Left lobe of liver (tissue), 2 donors: ENCODE data around the gene DEPP1. TPM values are rescaled to one million over a fixed set of nuclear protein-coding genes. Genes with fewer than 3 reads are reported as not detected.

ENCODE experiments used
- ATAC-seq: fragments of 200-7000 bp; cut with Tn5 transposase; one replicate; pipeline ENCODE4 v1.9.1; 2020; ENCODE audit warnings: mild to moderate bottlenecking, moderate library complexity
- DNase-seq: peaks from one replicate; pipeline ENCODE4 v3.0.0-alpha.2; 2020; ENCODE audit warnings: low spot score
- total RNA-seq: library from RNA; stranded (reverse); gene quantifications from one replicate; pipeline ENCODE4 v1.2.1, GENCODE V29; 2021
- donor health status: DM: no; HTN: no; CAD: no; lungs with moderate emphysema.
- donor health status: DM: no; HTN: yes; CAD: no.

DEPP1 gene
- total RNA-seq, 1 donor from 2014 or later, result 6.8 TPM

DNA sequence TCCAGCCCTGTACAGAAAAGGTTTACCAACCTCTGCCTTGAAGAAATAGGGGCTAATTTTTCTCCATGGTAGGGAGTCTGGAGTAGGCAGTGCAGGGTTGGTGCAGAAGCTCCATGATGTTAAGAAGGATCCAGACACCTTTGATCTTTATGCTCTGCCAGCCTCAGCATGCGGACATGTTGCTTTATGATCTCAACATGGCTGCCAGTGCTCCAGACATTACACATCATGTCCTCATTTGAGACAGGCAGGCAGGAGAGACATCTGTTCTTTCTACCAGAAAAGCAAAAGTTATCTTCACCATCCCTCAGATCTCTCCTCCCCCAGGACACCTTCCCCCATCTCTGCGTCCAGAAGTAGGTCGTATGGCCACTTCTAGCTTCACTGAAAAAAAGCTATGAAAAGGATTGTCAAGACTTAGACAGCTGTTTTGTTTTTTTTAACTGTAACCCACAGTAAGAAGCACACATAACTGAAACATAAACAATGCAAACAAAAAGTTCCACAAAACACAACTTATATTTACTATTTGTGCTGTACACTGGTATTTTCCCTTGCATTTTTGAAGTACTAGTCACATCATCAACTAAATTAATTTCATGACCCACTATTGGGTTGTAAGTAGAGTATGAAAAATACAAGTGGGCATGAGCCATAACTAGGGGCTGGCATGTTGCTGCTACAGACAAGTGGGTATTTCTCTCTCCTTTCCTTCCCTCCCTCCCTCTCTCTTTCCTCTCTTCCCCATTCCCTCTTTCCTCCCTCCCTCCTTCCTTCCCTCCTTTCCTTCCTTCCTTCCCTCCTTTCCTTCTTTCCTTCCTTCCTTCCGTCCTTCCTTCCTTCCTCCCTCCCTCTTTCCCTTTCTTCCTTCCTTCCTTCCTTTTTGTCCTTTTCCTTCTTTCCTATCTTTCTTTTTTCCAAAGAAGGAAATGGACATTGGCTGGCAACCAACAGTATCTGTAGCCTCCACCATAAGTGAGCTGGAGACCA is 21.6 kb downstream of the DEPP1 start:
- DNase-seq (no peak), ATAC-seq (no peak)

DNA sequence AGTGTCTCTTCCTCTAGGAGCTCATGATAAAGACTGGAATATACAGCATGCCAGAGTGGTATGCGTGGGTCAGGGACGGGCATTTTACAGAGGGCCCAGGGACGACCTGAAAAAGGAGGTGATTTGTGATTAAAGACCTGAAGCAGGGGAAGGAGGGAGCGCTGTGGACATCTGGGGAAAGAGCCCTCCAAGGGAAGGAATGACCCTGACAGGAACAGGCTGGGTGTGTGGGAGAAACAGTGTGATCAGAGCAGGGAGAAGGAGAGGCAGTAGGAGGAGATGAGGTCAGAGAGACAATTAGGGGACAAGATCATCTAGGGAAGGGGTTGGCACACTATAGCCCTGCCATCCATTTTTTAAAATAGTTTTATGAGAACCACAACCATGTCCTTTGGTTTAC is 22.4 kb downstream of the DEPP1 start:
- DNase-seq (peak; percentile 33), ATAC-seq (no peak)

DNA sequence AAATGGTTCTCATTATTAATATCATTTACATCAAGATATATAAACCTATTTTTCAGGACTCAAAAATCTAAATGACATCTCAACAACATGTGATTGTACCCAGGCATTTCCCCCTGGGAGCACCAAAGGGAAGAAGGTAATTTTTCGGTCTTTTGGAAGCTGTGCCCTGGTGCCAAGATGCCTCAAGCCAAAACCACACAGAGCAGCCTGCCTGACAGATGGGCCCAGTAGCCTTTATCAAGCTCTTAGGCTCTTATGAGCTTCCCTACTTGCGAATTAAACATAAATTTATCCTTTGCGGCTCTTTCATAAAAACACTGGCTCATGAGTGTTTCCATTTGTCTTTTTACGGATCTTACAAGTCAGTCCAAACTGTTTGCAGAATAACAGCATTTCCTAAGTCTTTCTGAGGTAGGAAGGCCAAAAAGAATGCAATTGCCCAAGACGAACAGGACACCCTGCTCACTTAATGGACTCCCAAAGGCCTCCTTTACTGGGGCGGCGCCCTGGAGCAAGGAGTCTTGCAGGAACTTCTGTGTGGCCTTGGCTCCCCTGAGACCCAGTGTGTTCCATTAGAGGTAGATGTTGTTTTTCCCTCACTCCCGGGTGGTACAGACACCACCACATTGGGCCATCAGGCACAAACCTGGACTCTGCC is 23.1 kb downstream of the DEPP1 start:
- DNase-seq, result peak; percentile 34
- ATAC-seq, result no peak

DNA sequence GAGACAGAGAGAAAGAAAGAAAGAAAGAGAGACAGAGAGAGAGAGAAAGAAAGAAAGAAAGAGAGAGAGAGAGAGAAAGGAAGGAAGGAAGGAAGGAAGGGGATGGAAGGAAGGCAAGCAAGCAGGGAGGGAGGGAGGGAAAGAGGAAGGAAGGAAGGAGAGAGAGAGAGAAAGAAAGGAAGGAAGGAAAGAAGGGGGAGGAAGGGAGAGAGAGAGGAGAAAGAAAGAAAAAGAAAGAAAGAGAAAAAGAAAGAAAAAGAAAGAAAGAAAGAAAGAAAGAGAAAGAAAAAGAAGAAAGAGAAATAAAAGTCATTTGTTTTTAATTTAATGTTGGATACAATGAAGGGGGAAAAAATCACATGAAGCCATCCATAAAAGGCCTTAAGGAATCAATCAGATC is 23.6 kb downstream of the DEPP1 start:
- no peak for ATAC-seq
- DNase-seq, result no peak

DNA sequence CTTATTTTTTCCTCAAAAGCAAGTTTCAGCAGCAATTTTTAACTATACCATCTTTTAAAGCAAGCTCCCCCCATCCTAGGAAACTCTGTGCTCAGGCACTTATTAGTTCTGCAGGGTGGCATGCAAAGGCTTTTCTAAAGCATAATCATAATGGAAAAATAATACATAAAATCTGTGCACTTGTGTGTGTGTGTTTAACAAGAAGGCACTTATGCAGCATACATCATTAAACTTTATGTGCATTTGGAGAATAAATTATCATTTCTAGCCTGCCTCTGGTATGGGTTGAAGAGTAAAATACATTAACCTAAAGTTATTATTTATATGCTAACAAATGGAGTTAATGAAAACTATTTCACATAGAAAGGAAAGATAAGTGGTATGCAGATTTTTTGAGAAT is 24.6 kb downstream of the DEPP1 start:
- no peak for DNase-seq
- no peak for ATAC-seq

DNA sequence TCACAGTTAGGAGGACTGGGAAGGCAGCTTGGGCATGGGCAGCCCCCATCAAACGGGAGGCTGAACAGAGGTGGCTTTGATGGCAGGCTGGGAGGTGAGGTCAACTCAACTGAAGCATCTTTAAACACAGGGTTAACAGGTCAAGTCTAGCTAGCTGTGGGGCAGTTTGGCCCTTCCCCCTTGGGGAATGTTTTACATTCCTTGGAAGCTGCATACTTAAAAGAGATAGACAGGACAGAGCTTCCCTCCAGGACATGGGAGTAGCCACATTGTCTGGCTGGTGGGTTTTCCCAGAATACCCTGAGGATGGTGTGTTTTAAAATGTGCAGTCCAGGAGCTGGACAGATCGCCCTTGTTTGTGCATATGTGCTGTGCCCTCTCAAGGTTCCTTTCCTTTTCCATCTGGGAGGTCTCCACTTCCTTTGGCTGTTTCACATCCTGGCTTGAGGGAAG is 25.8 kb downstream of the DEPP1 start:
- ATAC-seq (no peak), DNase-seq (peak; percentile 26)

DNA sequence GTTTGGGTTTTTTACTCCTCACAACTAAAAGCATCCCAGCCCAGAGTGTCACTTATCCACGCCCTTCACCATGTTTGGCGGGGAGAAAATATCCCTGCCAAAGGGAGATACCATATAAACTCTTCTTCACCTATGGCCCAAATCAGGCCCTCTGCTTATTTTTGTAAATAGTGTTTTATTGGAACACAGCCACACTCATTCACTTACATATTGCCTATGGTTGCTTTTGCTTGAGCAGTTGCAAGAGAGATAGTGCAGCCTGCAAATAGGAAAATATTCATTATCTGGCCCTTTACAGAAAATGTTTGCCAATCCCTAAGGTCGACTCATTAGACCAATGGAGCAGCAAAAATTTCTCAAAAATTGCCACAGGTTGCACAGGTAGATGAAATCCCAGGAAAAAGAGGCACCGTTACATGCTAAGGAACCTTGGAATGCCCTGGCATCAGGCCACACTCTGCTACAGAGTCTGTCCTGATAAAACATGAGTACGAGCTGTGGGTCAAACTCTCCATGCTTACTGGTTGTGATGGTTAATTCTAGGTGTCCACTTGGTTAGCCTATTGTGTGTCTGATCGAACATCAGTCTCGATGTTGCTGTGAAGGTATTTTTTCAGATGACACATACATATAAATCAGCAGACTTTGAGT is 26.9 kb downstream of the DEPP1 start:
- no peak for DNase-seq
- ATAC-seq, result no peak

DNA sequence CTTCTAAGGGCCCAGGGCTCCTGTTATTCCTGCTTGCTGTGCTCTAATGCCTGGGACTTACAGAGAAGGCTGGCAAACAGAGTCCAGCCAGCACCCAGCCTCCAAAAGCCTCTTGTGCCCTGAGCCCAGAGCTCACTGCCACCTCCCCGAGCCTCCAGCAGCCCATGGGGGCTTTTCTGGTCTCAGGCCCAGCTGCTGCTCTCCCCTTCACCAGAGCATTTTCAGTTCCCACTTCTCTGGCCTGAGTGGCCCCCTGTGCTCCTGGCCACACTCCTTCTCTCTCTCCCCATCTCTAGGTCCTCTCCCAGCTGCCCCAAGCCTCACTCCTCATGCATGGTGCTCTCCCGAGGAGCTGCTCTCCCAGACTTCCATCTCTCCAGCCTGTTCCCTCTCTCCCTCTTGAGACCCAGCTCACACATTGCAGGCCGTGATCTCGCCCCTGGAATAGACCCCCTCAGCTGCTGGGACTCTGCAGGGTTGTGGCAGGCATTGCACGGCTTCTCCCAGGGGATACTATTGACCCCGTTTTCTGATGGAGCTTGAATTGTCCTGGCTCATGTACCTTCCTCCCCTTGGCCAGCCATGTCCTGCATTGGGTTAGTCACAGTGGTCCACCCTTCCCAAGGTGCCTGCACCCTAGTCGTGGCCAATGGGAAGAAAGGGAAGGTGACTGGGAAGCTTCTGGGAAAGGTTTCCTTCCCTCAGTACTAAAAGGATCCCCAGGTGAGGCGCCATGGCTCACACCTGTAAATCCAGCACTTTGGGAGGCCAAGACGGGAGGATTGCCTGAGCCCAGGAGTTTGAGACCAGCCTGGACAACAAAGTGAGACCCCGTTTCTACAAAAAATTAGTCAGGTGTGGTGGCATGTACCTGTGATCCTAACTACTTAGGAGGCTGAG is 28.0 kb downstream of the DEPP1 start:
- DNase-seq, result peak; percentile 26
- ATAC-seq, result no peak

DNA sequence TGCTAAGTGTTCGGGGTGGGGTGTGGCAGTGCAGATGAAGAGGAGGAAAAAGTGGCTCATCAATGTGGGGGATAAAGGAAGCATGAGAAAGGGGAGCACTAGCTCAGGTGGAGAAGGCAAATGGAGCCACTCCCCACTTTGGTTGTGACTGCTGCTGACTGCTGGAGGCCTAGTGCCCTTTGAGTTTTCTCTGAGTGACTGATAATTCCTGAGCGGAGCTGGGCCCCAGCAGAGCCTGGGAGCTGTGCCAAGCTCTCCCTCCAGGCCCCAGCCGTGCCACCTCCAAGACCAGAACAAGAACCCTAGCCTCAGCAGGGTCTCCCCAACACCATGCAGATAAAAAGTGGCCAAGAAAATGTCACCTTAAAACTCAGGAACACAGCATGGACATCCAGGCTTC is 28.7 kb downstream of the DEPP1 start:
- DNase-seq (peak; percentile 27), ATAC-seq (no peak)

DNA sequence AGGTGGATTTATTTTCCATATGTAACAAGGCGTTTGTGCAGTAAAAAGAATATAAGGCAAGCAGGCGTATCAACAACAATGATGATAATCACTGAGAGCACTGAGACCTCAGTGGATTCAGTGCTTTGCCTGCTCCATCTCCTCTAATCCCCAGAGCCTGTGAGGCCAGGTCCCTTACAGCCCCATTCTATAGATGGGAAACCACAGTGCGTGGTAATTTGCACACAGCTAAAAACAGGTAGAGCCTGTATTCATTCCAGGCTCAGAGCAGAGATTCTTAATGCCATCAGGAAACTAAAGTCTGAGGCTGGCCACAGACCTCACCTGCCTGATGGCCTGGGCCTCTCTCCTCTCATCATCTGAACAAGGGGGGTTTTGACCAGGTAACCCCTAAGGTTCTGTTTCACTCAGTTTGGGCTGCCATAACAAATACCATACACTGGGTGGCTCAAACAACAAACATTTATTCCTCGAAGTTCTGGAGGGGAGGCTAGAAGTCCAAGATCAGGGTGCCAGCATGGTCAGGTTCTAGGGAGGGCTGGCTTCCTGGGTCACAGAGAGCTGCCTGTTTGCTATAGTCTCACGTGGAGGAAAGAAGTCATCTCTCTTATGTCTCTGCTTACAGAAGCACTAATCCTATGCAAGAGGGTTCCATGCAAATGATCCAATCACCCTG is 29.3 kb downstream of the DEPP1 start:
- ATAC-seq, result no peak
- no peak for DNase-seq

DNA sequence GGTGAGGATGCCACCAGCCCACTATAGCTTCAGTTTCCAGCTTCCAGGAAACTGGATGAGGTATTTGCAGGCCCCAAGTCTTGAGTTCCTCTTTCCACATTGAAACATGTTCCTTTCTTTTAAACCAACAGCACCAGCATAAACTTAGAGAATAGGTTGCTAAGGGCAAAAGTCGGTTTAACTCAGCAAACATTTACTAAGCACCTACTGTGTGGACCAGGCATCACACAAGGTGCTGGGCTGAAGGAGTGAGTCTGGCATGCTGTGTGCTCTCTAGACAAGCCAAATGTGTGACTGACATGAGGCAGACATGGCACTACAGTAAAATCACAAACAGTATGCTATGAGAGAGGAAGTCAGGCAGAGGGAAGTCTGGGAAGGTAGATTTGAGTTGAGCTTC is 30.0 kb downstream of the DEPP1 start:
- no peak for ATAC-seq
- DNase-seq, result no peak

DNA sequence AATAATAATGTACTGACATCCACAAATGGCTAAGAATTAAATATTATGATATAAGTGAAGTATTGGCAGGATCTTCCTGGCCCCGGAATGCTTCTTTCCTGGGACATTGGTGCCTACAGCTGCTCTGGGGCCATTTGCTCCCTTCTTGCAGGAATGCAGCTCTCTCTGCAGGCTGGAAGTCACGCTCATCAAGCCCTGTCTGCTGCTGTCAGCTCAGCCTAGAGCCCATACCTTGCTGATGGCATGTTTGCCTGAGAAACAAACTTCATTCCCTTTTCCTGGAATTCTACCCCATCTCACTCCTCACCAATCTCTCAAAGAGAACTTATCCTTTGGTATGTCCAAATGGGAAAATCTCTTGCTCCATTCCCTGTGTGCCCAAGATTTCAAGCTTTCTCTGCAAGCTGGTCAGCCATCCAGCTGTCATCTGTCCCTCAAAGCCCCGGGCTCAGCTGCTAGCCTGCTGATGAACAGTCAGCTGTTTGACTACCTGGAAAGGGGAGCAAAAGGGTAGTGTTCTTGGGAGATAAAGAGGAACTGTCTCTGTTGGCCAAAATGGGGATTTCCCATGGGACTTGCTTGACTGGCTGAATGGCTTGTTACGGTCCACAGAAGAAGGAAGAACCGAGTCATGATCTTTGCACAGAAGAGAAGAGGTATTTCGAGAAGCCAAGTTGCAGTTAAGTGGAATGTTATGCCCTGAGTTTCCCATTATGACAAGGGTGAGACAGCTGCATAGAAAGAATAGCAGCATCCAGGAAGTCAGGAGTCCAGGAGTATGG is 31.0 kb downstream of the DEPP1 start:
- DNase-seq (peak; percentile 26), ATAC-seq (no peak)

DNA sequence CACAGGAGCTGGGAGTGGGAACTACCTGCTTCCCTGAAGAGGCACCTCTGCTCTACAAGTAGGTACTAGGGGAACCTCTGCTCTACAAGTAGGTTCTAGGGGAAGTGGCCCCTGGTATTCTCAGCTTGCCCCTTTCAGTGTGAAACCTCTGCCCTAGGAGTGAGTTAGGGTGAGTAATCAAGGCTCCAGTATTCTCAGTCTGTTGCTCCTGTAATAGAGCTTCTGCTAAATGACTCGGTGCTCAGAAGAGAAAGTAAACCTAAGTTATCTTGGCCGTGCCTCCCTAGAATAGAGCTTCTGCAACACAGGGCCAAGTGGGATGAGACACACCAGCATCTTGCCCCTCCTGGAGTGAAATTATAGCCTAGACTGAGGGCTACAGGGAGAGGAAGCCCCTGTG is 32.4 kb downstream of the DEPP1 start:
- no peak for DNase-seq
- peak; percentile 23 for ATAC-seq

DNA sequence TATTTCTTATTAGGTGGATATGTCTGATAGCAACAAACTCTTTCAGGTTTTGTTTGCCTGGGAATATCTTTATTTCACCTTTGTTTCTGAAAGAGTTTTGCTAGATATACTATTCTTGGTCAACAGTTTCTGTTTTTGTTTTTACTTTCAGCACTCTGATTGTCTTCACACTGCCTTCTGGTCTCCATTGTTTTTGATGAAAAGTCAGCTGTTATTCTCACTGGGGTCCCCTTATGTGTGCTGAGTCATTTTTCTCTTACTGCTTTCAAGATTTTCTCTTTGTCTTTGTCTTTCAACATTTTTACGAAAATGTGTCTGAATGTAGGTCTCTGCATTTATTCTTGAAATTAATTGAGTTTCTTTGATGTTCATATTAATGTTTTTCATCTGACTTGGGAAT is 34.3 kb downstream of the DEPP1 start:
- DNase-seq, result no peak
- no peak for ATAC-seq

DNA sequence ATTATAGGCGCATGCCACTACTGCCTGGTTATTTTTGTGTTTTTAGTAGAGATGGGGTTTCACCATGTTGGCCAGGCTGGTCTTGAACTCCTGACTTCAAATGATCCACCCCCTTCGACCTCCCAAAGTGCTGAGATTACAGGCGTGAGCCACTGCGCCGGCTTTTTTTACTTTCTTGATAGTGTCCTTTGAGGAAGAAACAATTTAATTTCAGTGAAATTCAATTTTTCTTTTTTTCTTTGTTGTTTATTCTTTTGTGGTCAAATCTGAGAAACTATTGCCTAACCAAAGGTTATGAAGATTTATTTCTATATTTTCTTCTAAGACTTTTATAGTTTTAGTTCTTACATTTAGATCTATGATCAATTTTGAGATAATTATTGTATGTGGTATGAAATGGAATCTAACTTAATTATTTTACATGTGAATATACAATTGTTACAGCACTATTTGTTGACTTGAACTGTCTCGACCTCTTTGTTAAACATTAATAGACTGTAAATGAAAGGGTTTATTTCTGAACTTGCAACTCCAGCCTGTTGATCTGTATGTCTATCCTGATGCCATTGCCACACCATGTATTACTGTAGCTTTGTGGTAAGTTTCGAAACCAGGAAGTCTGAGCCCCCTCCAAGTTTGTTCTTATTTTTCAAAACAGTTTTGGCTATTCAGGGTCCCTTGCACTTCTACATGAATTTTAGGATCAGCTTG is 38.8 kb downstream of the DEPP1 start:
- DNase-seq (peak; percentile 40), ATAC-seq (peak; percentile 89)

DNA sequence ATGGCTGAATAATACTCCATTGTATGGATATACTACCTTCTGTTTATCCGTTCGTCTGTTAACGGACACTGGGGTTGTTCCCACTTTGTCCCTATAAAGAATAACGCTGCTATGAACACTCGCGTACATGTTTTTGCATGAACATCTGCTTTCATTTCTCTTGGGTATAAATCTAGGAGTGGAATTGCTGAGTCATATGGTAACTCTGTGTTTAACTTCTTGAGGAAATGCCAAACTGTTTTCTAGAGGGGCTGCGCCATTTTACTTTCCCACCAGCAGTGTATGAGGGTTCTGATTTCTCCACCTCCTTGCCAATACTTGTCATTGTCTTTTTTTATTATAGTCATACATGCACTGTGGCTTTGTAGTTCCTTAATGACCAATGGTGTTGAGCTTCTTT is 39.7 kb downstream of the DEPP1 start:
- ATAC-seq (no peak), DNase-seq (no peak)

DNA sequence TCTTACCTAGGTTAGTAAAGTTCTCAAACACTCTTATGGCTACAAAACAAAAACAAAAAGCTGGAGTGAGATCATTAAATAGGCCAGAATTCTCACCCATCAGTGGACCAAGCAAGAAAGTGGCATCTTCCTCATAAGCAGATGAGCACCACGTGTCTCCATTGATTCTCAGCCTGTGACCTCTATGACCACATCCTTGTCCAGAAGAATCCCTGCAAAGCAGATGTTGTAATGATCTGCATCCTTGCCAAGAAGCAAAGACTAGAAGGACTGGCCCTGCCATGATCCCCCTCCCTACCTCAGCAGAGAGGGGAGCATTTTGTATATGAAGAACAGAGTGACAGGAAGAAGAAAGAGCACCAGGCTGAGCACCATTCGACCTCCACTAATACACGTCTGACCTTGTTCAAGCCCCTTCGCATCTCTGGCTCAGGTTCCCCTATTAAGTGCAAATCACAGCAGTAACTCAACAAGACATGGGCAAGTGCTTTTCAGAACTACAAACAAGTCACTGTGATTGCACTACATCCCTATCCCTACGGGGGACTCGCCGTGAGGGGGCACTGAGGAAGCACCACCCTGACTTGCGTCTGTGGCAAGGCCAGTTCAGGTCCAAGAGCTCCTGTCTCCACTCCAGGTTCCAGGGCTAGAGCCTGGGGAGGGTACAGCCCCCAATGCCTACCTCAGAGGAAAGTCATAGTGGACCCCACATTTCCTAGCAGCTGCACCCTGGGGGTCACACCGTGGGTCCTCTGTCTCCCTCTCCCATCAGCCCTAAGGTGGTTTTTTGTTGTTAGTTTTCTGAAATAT is 41.2 kb downstream of the DEPP1 start:
- DNase-seq (peak; percentile 40), ATAC-seq (peak; percentile 8)
